GM19463 (cell line): ENCODE measurements around the gene KCNQ5.

ENCODE experiments used
- ATAC-seq: cut with Tn5 transposase; IDR thresholded peaks from one replicate; pipeline ENCODE4 v1.9.1; 2021; ENCODE audit warnings: mild to moderate bottlenecking, moderate library complexity; ENCODE audit not compliant: unreplicated experiment

The KCNQ5 gene

DNA sequence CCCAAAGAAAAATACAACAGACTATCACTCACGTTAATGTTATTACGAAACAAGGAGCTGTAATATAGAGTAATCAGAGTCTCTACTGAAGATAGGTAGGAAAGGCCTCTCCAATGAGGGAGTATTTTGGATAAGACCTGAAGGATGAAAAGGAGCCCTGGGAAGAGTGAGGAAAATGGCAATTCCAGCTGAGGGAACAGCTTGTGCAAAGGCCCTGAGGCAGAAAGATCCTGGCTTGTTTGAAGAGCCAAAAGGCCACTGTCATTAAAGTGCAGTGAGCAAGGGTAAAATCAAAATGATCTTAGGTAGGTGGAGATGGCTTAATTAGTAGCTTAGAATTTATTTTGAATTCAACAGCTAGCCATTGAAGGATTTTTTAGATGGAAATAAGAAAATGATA, 464.9 kb downstream of the KCNQ5 start:
- ATAC-seq, result no peak

DNA sequence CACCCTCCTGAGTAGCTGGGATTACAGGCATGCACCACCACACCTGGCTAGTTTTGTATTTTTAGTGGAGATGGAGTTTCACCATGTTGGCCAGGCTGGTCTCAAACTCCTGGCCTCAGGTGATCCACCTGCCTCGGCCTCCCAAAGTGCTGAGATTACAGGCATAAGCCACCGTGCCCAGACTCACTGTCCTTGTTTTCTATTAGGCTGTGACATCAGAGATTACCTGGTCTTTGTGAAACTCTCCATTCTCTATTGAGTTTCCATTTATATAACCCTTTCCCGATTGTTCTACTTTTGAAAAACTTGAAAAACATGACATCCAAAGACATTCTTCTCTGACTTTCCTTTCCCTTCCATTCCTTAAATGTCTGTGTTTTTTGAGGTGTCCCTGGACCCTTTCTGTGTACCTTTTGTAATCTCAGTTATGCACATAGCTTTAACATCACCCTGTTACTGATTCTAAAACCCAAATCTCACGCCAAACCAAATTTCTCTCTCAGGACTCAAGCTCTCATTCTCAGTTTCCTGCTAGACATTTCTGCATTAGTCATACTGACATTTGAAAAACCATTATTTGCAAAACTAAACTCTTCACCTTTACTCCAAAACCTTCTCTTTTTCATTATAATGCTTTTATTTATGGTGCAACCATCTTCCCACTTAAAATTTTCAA, 466.4 kb downstream of the KCNQ5 start:
- peak; percentile 56 for ATAC-seq

DNA sequence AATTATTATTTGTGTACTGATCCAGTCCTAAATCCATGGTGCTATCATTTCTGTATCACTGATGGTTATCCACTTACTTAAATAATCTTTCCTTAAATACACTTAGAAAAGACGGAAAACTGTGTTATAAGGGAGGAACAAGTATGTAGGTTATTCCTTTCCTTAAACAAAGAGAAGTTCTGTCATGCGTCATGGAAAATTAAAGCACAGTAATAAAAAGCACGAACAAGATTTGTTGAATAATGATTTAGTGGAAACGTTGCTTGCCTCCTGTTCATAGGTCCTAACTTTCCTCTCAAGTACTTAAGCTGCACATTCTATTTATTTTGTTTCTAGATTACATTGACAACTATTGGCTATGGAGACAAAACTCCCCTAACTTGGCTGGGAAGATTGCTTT, 483.1 kb downstream of the KCNQ5 start:
- ATAC-seq, result no peak

- ATAC-seq, result no peak
Observed at GRCh38 chr6:73107016-73107415, 485.2 kb downstream of the KCNQ5 start.

DNA sequence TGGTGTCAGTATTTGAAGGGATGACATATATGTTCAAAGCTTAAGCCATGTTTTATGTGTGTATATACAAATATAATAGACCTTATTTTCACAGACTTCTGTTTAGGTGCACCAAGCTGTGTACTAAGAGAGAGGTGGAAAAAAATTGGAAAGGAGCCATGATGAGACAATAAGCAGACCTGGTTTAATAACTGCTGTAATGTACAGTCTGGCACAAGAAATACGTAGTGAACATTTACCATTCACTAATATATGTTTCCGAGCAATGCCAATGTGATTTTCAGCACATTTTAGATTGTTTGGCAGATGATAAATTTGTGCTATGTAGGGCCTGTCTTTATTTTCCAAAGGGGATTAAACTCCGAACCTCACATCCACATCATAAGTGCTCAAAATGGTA, 487.1 kb downstream of the KCNQ5 start:
- ATAC-seq, result no peak

DNA sequence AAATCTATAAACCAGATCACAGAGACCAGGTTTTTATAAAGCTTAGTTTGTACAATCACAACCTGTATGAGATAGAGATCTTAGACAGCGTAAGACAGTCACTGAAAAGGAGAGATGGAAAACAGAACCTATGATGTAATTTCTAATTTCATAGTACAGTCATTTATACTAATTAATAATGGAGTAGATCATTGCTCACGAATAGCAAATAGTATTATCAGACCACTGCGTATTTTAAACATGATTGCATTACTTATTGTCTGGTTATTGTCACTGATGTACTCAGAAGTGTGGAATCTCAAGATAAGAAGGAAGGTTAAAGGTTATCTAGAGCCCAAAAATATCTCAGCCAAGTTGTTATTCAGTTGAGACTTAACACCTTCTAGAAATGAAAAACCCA, 487.8 kb downstream of the KCNQ5 start:
- no peak for ATAC-seq

DNA sequence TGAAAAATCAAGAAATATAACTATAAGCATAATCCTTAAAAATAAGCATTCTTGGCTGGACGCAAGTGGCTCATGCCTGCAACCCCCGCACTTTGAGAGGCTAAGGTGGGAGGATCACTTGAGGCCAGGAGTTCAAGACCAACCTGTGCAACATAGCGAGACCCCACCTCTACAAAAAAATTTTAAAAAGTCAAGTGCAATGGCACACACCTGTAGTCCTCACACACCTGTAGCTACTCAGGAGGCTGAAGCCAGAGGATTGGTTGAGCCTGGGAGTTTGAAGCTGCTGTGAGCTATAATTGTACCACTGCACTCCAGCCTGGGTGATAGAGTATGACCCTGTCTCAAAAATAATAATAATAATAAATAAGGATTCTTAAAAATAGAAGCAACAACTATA, 494.5 kb downstream of the KCNQ5 start:
- ATAC-seq, result no peak

DNA sequence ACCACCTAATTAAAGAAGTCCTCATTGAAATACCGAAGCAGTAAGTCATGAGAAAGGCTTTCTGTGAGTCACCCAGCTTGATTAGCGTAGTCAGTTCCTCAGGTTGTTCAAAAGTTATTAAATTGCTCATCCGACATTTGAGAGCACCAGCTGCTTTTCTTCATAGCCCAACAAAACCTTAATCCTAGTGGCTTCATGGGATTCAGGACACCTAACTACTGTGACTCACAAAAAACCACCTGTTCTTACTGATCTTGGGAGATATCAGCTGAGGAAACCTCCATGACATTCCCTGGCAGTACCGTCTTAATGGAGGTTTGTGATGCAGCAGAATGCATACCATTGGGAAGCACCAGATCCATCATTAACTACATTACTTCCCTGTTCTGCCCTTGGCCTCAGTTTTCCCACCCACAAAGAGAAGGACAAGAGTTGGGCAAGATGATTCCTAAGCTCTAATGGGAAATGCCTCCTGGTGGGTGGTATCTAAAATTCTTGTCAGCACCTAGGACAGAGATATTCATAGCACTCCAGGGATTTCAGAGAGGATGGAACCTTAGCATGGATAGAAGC, 499.6 kb downstream of the KCNQ5 start:
- ATAC-seq, result no peak

DNA sequence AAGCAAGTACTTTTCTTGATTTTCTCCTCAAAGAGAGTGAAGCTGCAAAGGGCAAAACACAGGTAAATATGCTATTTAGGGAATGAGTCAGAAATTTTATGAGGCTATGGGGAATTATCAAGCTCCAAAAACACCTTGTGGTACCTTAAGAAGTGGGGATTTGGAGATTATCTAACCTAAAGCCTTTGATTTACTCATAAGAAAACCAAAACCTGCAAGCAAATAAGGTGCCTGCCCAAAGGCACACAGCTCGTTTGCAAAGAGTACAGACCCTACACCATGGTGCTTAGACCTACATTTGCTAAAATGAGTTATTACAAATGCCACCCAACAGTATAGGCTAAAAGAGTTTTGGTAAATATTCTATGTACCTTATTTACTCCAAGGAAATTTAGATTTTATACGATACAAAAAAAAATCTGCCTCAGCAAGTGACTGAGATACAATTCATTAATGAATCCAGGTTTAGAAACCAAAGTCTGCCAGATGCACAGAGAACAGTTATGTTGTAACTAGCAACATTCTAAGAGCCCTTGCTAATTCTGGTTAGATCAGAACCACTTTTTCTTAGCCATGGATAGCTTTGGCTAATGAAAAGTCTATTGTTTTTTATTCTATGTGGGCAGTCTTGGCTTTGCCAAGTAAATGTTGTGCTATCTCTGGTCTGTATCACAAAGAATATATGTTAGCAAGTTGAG, 501.9 kb downstream of the KCNQ5 start:
- peak; percentile 88 for ATAC-seq

- ATAC-seq, result peak; percentile 93
Observed at GRCh38 chr6:73129653-73130443, 508.0 kb downstream of the KCNQ5 start.

DNA sequence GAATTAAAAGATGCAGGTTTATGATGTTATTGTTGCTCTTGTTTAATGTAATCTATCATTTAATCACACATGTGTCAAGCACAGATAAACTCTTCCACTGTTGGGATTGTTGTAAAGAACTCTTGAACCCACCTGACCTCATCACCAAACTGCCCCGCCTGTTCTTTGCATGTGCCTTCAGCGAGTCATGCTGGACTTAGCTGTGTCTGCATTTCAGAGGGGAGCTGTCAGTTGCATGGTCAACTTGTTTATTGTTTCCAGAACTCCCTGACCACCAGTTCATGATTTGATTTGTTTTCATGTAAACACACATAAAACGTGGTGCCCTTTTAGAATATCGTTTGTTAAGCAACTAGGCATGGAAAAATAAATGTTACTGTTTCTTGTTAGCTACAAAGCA, 509.8 kb downstream of the KCNQ5 start:
- no peak for ATAC-seq

DNA sequence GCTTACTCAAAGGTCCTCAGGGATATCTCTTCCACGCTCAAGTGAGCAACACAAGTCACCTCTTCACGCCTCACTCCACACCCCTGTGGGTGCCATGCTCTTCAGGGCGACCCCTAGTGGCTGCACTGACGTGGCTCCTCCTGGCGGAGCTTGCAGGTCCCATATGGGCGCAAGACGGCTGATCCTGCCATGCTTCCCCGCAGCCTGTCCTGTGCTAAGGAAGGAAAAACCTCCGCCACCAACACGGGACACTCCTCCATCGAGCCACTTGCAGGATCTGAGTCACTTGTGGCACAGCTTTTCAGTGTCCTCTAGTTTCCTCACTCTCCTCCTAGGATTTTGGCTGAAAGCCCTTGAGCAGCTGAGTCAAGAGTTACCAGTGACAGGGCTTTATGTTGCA, 512.7 kb downstream of the KCNQ5 start:
- ATAC-seq, result no peak

DNA sequence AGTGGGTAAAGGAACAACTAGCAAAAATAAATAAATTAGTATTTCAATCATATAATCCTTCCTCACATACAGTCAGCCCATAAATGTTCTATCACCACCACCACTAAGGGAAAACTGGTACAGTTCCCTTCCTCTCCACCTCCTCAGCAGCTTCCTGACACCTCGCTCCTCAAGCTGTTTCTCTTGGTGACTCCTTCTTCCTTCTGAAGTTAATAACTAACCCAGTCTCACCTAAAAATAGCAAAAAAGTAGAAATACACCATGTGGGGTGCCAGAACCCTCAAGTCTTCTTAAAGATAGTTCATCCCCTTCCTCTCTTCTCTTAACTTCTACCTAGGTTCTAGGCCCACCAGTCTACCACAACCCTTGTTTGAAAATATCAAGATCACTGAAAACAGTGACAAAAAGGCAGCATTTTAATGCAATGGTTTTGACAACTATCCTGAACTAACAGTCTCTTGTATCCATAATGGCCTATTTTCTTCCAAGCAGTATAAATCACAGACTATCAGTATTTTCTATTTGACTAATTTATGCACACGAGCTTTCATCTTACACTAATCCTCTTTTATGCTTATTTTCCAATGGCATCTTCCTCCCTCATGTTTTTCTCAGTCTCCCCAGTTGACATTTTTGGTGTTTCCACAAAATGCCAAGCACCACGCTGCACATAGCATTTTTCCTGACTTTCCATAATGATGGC, 518.0 kb downstream of the KCNQ5 start:
- ATAC-seq, result peak; percentile 71

GRCh38 chr6:73143551-73143950, 521.7 kb downstream of the KCNQ5 start:
- no peak for ATAC-seq

GRCh38 chr6:73144516-73144915, 522.7 kb downstream of the KCNQ5 start:
- no peak for ATAC-seq

- peak; percentile 72 for ATAC-seq
Observed at GRCh38 chr6:73145690-73146089, 523.8 kb downstream of the KCNQ5 start.

DNA sequence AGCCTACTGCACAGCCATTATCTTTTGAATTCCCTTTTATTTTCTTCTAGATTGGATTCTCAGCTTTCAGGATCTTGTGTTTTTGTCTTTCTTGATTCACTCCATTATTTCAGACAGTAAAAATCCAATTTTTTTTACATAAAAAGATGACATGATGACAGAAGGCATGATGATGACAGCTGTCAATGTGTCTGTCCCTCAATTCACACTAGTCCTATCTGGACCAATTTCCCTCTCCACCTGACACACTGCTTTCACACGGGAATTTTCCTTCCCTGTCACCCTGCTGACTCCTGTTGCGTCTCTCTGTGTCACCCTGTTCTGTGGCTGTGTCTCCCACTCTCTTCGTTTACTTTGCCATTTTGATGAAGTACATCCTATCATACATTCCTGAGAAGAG, 529.9 kb downstream of the KCNQ5 start:
- ATAC-seq, result no peak

DNA sequence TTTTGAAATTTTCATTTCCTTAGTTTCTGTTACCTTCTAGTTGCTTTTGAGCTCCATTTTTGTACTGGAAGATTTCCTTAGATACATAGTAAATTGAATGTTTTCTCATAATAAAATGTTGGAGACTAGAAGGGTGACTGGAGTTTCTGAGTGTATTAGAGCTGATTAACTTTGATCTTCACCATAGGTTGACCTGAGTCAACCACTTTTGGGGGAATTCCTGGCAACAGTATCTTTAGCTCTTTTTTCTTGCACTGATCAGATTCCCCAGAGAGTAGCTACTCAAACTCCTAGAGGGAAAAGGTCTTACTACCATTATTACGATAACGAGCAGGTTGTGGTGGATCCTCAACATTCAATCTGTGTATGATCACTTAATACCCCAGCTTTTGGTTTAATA, 530.7 kb downstream of the KCNQ5 start:
- ATAC-seq, result no peak

GRCh38 chr6:73152966-73153757, 531.3 kb downstream of the KCNQ5 start:
- ATAC-seq, result no peak
